HepG2 (cell line): ENCODE results near the gene ZFHX3. TPM values are rescaled to one million over a fixed set of nuclear protein-coding genes. Genes with fewer than 3 reads are reported as not detected.

Experiments used
- CBX1 ChIP-seq: IDR thresholded peaks from one replicate; pipeline ENCODE4 v1.6.1; 2016; ENCODE audit warnings: antibody characterized with exemption, low read depth
- FLYWCH1 ChIP-seq: sonication (generic); formaldehyde crosslinking; IDR thresholded peaks from 2 replicates; pipeline ENCODE4 v1.8.1; 2023; ENCODE audit warnings: mild to moderate bottlenecking, missing genetic modification reagents
- FOXP4 ChIP-seq: sonication (generic); formaldehyde crosslinking; IDR thresholded peaks from 2 replicates; pipeline ENCODE4 v1.4.0; 2020; ENCODE audit warnings: missing genetic modification reagents
- HMGA1 ChIP-seq: sonication (generic); formaldehyde crosslinking; conservative IDR thresholded peaks from 2 replicates; pipeline ENCODE4 v1.4.0; 2020; ENCODE audit warnings: missing genetic modification reagents
- PAF1 ChIP-seq: IDR thresholded peaks from 2 replicates; pipeline ENCODE4 v1.6.1; 2016; ENCODE audit warnings: missing genetic modification reagents, missing compliant biosample characterization
- PHF5A ChIP-seq: IDR thresholded peaks from one replicate; pipeline ENCODE4 v1.6.1; 2018; ENCODE audit warnings: low read depth, missing genetic modification reagents; ENCODE audit not compliant: unreplicated experiment
- SALL1 ChIP-seq: sonication (generic); formaldehyde crosslinking; IDR thresholded peaks from 2 replicates; pipeline ENCODE4 v1.8.0; 2022; ENCODE audit warnings: mild to moderate bottlenecking, missing genetic modification reagents
- SALL2 ChIP-seq: sonication (generic); formaldehyde crosslinking; IDR thresholded peaks from 2 replicates; pipeline ENCODE4 v1.8.1; 2023; ENCODE audit warnings: mild to moderate bottlenecking, missing genetic modification reagents, inconsistent platforms
- SAP130 ChIP-seq: IDR thresholded peaks from 2 replicates; pipeline ENCODE4 v1.6.1; 2016; ENCODE audit warnings: low read depth
- SATB2 ChIP-seq: sonication (generic); formaldehyde crosslinking; IDR thresholded peaks from 2 replicates; pipeline ENCODE4 v1.5.0; 2020; ENCODE audit warnings: missing genetic modification reagents
- SCMH1 ChIP-seq: sonication (generic); formaldehyde crosslinking; IDR thresholded peaks from 2 replicates; pipeline ENCODE4 v1.9.0; 2021; ENCODE audit warnings: missing genetic modification reagents, mild to moderate bottlenecking, borderline replicate concordance
- SMC3 ChIP-seq: IDR thresholded peaks from 2 replicates; pipeline ENCODE4 v1.6.1; 2011; ENCODE audit warnings: low read length, improper control_type of control experiment
- SNAPC5 ChIP-seq: sonication (generic); formaldehyde crosslinking; IDR thresholded peaks from 2 replicates; pipeline ENCODE4 v1.8.1; 2023; ENCODE audit warnings: mild to moderate bottlenecking, missing genetic modification reagents, borderline replicate concordance
- SP1 ChIP-seq, 2 experiments: fragments of 450-650 bp in 1 of 2; sonication (generic) in 1 of 2; formaldehyde crosslinking in 1 of 2; IDR thresholded peaks; 2 replicates each; pipeline versions ENCODE4 v1.4.0 to v1.6.1; 2016 to 2020; ENCODE audit warnings: missing genetic modification reagents in 1 of 2
- SP2 ChIP-seq: sonication (generic); formaldehyde crosslinking; IDR thresholded peaks from 2 replicates; pipeline ENCODE4 v1.5.1; 2020; ENCODE audit warnings: mild to moderate bottlenecking, missing genetic modification reagents
- ZBTB49 ChIP-seq: sonication (generic); formaldehyde crosslinking; IDR thresholded peaks from 2 replicates; pipeline ENCODE4 v1.4.0; 2020; ENCODE audit warnings: missing genetic modification reagents, borderline replicate concordance
- ZFP41 ChIP-seq: sonication (generic); formaldehyde crosslinking; IDR thresholded peaks from 2 replicates; pipeline ENCODE4 v1.4.0; 2020; ENCODE audit warnings: mild to moderate bottlenecking, missing genetic modification reagents, borderline replicate concordance
- ZMAT3 ChIP-seq: sonication (generic); formaldehyde crosslinking; conservative IDR thresholded peaks from 2 replicates; pipeline ENCODE4 v1.7.0; 2021; ENCODE audit warnings: missing genetic modification reagents
- ZNF234 ChIP-seq: sonication (generic); formaldehyde crosslinking; conservative IDR thresholded peaks from 2 replicates; pipeline ENCODE4 v1.5.1; 2020; ENCODE audit warnings: mild to moderate bottlenecking, missing genetic modification reagents
- ZNF446 ChIP-seq: sonication (generic); formaldehyde crosslinking; IDR thresholded peaks from 2 replicates; pipeline ENCODE4 v1.5.0; 2020; ENCODE audit warnings: mild to moderate bottlenecking, missing genetic modification reagents
- ZNF724P ChIP-seq: sonication (generic); formaldehyde crosslinking; IDR thresholded peaks from 2 replicates; pipeline ENCODE4 v1.8.0; 2022; ENCODE audit warnings: missing genetic modification reagents, borderline replicate concordance
- polyA plus RNA-seq, 8 experiments: library from polyadenylated mRNA; depleted of rRNA in 3 of 8; stranded (reverse) in 7 of 8; unstranded in 1 of 8; fragments of >200 nt; fragmentation: Illumina TruSeq in 4 of 8; extraction: Trizol in 4 of 8; gene quantifications; 2 replicates each; pipeline versions ENCODE4 v1.2.1 to v1.2.3, GENCODE V29; 2011 to 2016; ENCODE audit warnings: low read depth in 4 of 8, missing spikeins in 1 of 8, mixed read lengths in 1 of 8; ENCODE audit not compliant: insufficient read depth in 1 of 8
- total RNA-seq, 5 experiments: library from RNA; depleted of rRNA; stranded (reverse); fragments of >200 nt; fragmentation: Illumina TruSeq; extraction: Trizol; gene quantifications; 2 replicates each; pipeline ENCODE4 v1.2.3, GENCODE V29; 2016; ENCODE audit warnings: low read depth in 1 of 5
- TF ChIP-seq, protein P1 (sequence below): sonication (generic); formaldehyde crosslinking; IDR thresholded peaks from 2 replicates; pipeline ENCODE4 v1.5.0; 2020; ENCODE audit warnings: mild to moderate bottlenecking, missing genetic modification reagents

The ZFHX3 gene
- total and polyA plus RNA-seq, 2 of the 13 experiments (the other 11 are each of a cell fraction or from before 2014, with no cell fraction given) = 5.0 to 6.0 TPM

GRCh38 chr16:73015612-73016487, 32.1 kb downstream of the ZFHX3 start (continued):
- TF ChIP-seq ZBTB49 (CRISPR knock-in tag) (no peak), SP1 (IDR thresholded peaks at IDR 0.05) (no peak), SP1 (CRISPR knock-in tag; IDR thresholded peaks at IDR 0.05) (no peak), FOXP4 (peak; percentile 69), PAF1 (no peak), PHF5A (CRISPR knock-in tag) (no peak), ZNF724P (CRISPR knock-in tag) (no peak), FLYWCH1 (no peak), SCMH1 (CRISPR knock-in tag) (no peak), ZMAT3 (CRISPR knock-in tag) (0 out of 2 replicates have a peak, but pooled peaks have one; percentile 32), ZFP41 (CRISPR knock-in tag) (no peak), SATB2 (CRISPR knock-in tag) (no peak), SALL1 (peak; percentile 66), SNAPC5 (no peak), ZNF446 (CRISPR knock-in tag) (no peak), HMGA1 (CRISPR knock-in tag) (no peak), CBX1 (no peak), SMC3 (peak; percentile 8; the same call in 1 of the 2 replicates), SAP130 (CRISPR knock-in tag) (peak; percentile 62; the same call in 1 of the 2 replicates), SALL2 (CRISPR knock-in tag) (no peak), ZNF234 (CRISPR knock-in tag) (no peak), SP2 (CRISPR knock-in tag) (no peak)
- TF ChIP-seq, protein P1, sequence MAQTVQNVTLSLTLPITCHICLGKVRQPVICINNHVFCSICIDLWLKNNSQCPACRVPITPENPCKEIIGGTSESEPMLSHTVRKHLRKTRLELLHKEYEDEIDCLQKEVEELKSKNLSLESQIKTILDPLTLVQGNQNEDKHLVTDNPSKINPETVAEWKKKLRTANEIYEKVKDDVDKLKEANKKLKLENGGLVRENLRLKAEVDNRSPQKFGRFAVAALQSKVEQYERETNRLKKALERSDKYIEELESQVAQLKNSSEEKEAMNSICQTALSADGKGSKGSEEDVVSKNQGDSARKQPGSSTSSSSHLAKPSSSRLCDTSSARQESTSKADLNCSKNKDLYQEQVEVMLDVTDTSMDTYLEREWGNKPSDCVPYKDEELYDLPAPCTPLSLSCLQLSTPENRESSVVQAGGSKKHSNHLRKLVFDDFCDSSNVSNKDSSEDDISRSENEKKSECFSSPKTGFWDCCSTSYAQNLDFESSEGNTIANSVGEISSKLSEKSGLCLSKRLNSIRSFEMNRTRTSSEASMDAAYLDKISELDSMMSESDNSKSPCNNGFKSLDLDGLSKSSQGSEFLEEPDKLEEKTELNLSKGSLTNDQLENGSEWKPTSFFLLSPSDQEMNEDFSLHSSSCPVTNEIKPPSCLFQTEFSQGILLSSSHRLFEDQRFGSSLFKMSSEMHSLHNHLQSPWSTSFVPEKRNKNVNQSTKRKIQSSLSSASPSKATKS (CRISPR knock-in tag) = no peak
